ENCODE measurements around the gene SLC9C1. TPM values are rescaled to one million over a fixed set of nuclear protein-coding genes. Genes with fewer than 3 reads are reported as not detected.

The SLC9C1 gene
- total RNA-seq, 1 experiment from 2014 or later, result not detected

GRCh38 chr3:112319516-112320276 is 25.7 kb upstream of the SLC9C1 start:
- H3K9ac ChIP-seq (ENCODE audit: low read length), result no peak overlapping the region
- no peak overlapping the region for H3K4me2 ChIP-seq (ENCODE audit: low read length)
- no peaks in the 10 kb centered on the region for H3K9me2 ChIP-seq (replicated peaks; ENCODE audit: low read length)
- H4K20me1 ChIP-seq (ENCODE audit: low read length), result no peaks in the 10 kb centered on the region
- BruUV-seq (replicated peaks), result no TSS peak
- POLR2A ChIA-PET (ENCODE audit: unreplicated experiment), result interaction anchor here (0.6 kb wide), 2 partner anchors 22 to 87 kb away, joined by 3 to 8 read pairs; no protein-coding TSS in a partner anchor
- H3K4me1 ChIP-seq (ENCODE audit: insufficient read depth, low read length), result no peaks in the 10 kb centered on the region
- no peaks in the 10 kb centered on the region for H3K79me2 ChIP-seq (ENCODE audit: low read length)
- CTCF ChIA-PET, result no interaction called here
- TF ChIP-seq EZH2 (IDR thresholded peaks at IDR 0.05; ENCODE audit: low read length, unreplicated experiment) (no peak), CTCF (conservative IDR thresholded peaks at IDR 0.05; ENCODE audit: low read depth, low read length) (no peak), EZH2phosphoT487 (IDR thresholded peaks at IDR 0.05; ENCODE audit: borderline replicate concordance, low read length) (no peak)
- ATAC-seq (no peak), DNase-seq (no peak)
- no peaks in the 10 kb centered on the region for H3F3A ChIP-seq (ENCODE audit: low read length, unreplicated experiment)
- peaks cover 68% of the 10 kb centered on the region for H3K27me3 ChIP-seq (ENCODE audit: low read length)
- H3K36me3 ChIP-seq (ENCODE audit: low read depth, low read length), result no peaks in the 10 kb centered on the region
- H3K4me3 ChIP-seq (ENCODE audit: low read length), result no peak overlapping the region
- no peak overlapping the region for H2AFZ ChIP-seq (ENCODE audit: low read length)
- H3K9me3 ChIP-seq (ENCODE audit: low read length), result no peaks in the 10 kb centered on the region
- intact Hi-C loops (cut with micrococcal nuclease), result no loop called here
- H3K27ac ChIP-seq (ENCODE audit: low read length), result no peak overlapping the region

- no peak for TF ChIP-seq CTCF (conservative IDR thresholded peaks at IDR 0.05; ENCODE audit: low read depth, low read length)
- TF ChIP-seq EZH2phosphoT487 (IDR thresholded peaks at IDR 0.05; ENCODE audit: borderline replicate concordance, low read length), result no peak
- no peak for TF ChIP-seq EZH2 (IDR thresholded peaks at IDR 0.05; ENCODE audit: low read length, unreplicated experiment)
- BruUV-seq (replicated peaks), result no TSS peak
- Histone ChIP-seq H3K9me2 (replicated peaks; ENCODE audit: low read length) (no peaks in the 10 kb centered on the region), H3F3A (ENCODE audit: low read length, unreplicated experiment) (no peaks in the 10 kb centered on the region), H3K4me3 (ENCODE audit: low read length) (no peak overlapping the region), H3K4me2 (ENCODE audit: low read length) (no peak overlapping the region), H3K9me3 (ENCODE audit: low read length) (no peaks in the 10 kb centered on the region), H4K20me1 (ENCODE audit: low read length) (no peaks in the 10 kb centered on the region), H3K9ac (ENCODE audit: low read length) (no peak overlapping the region), H3K36me3 (ENCODE audit: low read depth, low read length) (no peaks in the 10 kb centered on the region), H2AFZ (ENCODE audit: low read length) (no peak overlapping the region), H3K27me3 (ENCODE audit: low read length) (peaks cover 48% of the 10 kb centered on the region), H3K27ac (ENCODE audit: low read length) (no peak overlapping the region), H3K4me1 (ENCODE audit: insufficient read depth, low read length) (no peaks in the 10 kb centered on the region), H3K79me2 (ENCODE audit: low read length) (no peaks in the 10 kb centered on the region)
- intact Hi-C loops (cut with micrococcal nuclease), result loop anchor here (1.0 kb wide), 1 partner anchor 7 kb away; no protein-coding TSS in a partner anchor
- DNase-seq, result no peak
- ChIA-PET CTCF (no interaction called here), POLR2A (ENCODE audit: unreplicated experiment) (no interaction called here)
- ATAC-seq, result no peak
These were observed 21.8 kb upstream of the SLC9C1 start for GRCh38 chr3:112315791-112316190.

- no peaks in the 10 kb centered on the region for H3F3A ChIP-seq (ENCODE audit: low read length, unreplicated experiment)
- ATAC-seq (no peak), DNase-seq (no peak)
- H3K27ac ChIP-seq (ENCODE audit: low read length), result no peak overlapping the region
- H2AFZ ChIP-seq (ENCODE audit: low read length), result no peak overlapping the region
- no peaks in the 10 kb centered on the region for H4K20me1 ChIP-seq (ENCODE audit: low read length)
- ChIA-PET POLR2A (ENCODE audit: unreplicated experiment) (no interaction called here), CTCF (no interaction called here)
- no peak overlapping the region for H3K9ac ChIP-seq (ENCODE audit: low read length)
- peaks cover 41% of the 10 kb centered on the region for H3K27me3 ChIP-seq (ENCODE audit: low read length)
- TF ChIP-seq EZH2phosphoT487 (IDR thresholded peaks at IDR 0.05; ENCODE audit: borderline replicate concordance, low read length), result no peak
- TF ChIP-seq CTCF (conservative IDR thresholded peaks at IDR 0.05; ENCODE audit: low read depth, low read length), result no peak
- intact Hi-C loops (cut with micrococcal nuclease), result no loop called here
- H3K36me3 ChIP-seq (ENCODE audit: low read depth, low read length), result no peaks in the 10 kb centered on the region
- H3K9me2 ChIP-seq (replicated peaks; ENCODE audit: low read length), result no peaks in the 10 kb centered on the region
- H3K79me2 ChIP-seq (ENCODE audit: low read length), result no peaks in the 10 kb centered on the region
- H3K4me3 ChIP-seq (ENCODE audit: low read length), result no peak overlapping the region
- no peak overlapping the region for H3K4me2 ChIP-seq (ENCODE audit: low read length)
- H3K9me3 ChIP-seq (ENCODE audit: low read length), result no peaks in the 10 kb centered on the region
- BruUV-seq (replicated peaks), result no TSS peak
- no peaks in the 10 kb centered on the region for H3K4me1 ChIP-seq (ENCODE audit: insufficient read depth, low read length)
These were observed 20.6 kb upstream of the SLC9C1 start for GRCh38 chr3:112314649-112315048.
